CD4-positive, alpha-beta T cell treated with Interleukin-2 at 100 ng/mL for 4 hours (primary cell): ENCODE measurements around the gene KPNA4.
"Not testable (repeated sequence)": the region's sequence is repeated elsewhere in the genome, so short reads cannot be mapped to it uniquely, and the experiment has no call there.

Experiments
- DNase-seq: peaks from one replicate; pipeline ENCODE4 v3.0.0-alpha.2; 2020; ENCODE audit warnings: low spot score

KPNA4 gene, protein sequence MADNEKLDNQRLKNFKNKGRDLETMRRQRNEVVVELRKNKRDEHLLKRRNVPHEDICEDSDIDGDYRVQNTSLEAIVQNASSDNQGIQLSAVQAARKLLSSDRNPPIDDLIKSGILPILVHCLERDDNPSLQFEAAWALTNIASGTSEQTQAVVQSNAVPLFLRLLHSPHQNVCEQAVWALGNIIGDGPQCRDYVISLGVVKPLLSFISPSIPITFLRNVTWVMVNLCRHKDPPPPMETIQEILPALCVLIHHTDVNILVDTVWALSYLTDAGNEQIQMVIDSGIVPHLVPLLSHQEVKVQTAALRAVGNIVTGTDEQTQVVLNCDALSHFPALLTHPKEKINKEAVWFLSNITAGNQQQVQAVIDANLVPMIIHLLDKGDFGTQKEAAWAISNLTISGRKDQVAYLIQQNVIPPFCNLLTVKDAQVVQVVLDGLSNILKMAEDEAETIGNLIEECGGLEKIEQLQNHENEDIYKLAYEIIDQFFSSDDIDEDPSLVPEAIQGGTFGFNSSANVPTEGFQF

DNA sequence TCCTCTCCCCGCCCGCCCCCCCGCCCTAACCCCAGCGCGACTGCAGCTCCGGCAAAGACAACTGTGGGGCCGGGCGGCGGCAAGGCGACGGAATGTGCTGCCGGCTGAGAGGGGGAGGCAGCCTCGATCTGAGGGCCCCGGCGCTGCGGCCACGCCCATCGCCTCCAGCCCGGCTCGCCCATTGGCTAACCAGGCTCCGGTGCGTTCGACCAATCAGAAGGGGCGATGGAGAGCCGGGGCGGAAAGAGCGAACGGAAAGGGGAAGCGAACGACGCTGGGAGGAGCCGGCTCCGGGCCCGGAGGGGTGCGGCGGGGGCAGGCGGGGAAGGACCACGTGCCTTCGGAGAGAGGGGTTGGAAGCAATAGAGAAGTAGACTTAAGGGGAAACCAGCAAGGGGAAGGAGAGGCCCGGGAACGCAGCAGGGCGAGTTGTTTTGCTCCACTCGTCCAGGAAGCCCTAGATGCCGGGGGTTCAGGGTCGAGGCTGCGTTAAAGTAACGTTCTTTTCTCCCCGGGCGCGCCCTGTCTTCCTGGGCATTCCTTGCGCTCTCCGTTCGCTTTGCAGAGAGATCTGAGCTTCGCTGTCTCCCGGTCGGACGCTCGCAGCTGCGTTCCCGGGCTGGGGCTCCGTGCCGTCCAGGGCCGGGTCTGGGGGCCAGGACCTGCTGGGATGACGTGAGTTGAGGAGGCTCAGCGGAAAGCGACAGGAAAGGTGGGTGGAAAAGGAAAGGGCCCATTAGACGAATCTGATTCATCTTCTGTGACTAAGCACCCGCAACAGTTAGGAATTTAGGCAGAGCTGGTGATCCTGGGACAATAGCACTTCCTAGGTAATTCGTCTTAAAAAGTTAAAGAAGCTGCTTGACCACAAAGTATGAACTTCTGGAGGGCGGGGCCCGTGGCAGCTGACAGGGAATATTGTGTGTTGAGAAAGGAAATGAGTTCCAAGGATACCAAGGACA, at the start of gene KPNA4:
TSS of gene KPNA4 (minus strand) at position 130 of the 962 bp plus-strand sequence. CDS start 289 bp downstream, outside the sequence.
- DNase-seq: peak; percentile 97

DNA sequence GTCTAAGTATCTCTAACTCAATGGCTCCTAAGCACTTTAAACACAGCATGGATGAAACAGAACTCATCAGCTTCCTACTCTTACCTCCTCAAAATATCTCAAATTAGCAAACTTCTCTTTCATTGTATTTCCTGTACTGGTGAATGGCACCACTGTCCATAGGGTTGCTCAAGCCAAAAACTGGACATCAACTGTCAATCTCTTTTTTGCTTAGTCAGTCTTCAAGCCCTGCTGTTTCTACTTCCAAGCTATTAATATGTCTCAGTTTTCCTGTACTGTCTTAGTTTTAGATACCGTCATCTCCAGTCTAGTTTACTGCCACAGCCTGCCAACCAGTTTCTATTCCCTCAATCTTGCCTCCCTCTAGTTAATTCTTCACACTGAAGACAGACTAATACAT, 48.3 kb upstream of the KPNA4 start:
- no peak for DNase-seq

DNA sequence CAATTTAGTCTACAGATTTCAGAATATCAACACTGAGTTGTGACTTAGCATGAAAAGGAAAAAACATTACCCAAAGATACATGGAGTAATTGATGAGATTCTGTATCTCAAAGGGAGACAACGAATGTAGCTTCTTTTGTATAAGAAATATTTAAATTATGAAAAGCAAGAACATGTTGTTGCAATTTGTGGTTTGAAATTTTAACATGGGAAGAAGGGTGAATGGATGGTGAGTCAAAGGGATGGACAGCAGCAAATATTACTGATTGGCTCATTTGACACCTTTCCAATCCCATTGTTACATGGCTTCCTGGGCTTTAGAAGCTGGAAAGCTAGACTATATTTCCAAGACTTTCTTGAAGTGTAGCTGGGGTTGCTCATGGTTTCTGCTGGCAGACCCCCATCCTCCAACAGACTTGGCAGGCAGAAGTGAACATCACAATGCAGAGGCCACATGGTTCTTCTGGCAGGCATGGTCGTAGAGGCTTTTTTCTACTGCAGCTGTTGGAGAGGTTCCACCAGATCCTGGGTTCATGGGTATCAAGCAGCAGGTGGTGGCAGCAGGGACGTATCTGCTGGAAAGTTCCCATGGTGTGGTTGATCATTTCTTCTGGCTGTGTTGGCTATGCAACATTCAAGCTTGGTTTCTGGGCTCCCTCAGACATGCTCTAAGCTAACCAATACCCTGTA, 47.2 kb upstream of the KPNA4 start:
- no peak for DNase-seq

DNA sequence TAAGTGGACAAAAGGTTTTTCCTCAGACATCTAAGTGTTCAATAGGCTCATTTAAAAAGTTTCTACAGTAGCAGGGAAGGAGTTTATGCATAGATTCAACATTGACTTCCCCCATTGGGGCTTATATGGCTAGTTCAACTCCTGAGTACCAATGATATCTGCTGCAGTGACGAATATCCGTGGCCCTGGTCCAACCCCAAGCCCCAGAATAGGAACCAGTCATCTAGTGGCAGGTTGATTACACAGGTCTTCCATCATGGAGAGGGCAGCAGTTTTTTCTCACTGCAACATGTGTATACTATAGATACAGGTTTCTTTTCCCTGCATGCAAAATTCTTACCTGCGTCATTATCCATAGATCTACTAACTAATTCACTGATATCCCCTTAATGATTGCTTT, 45.8 kb upstream of the KPNA4 start:
- no peak for DNase-seq

DNA sequence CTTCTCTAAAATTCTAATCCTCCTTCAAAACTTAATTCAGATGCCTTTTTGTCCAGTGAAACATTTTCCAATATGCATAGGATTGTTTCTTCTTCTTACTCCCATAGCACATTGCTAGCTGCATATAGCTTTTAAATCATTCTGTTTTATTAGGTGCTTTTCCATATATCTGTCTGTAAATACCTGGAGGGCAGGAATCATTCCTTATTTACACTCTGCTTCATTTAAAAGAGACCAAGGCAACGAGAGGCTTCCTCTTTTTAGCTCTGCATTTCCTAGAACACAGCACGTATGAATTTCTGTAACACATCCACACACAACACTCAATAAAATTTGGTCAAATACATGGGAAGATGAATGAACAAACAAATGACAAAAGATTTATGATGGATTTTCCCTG, 43.5 kb upstream of the KPNA4 start:
- no peak for DNase-seq

DNA sequence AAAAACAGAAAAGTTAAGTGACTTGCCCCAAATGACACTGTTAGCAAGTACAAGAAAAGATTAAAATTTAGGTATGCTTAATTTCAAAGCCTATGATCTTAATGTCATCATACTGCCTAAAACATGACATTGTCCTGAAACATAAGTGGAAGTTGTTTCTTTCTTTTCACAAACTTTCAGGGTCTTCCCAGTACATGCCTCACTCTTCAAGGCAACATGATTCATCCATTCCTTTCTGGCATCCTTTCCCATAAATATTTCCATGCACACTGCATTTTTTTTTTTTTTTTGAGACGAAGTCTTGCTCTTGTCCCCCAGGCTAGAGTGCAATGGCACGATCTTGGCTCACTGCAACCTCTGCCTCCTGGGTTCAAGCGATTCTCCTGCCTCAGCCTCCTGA, 42.5 kb upstream of the KPNA4 start:
- no peak for DNase-seq

DNA sequence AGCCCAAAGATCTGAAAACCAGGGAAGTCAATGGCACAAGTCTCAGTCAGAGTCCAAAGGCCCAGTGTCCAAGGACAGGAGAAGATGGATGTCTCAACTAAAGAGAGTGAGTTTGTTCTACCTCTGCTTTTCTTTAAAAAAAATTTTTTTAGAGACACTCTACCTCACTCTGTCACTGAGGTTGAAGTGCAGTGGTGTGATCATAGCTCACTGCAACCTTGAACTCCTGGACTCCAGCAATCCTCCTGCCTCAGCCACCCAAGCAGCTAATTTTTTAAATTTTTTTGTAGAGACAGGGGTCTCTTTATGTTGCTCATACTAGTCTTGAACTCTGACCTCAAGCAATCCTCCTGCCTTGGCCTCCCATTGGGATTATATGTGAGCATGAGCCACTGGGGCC, 39.9 kb upstream of the KPNA4 start:
- DNase-seq: no peak

DNA sequence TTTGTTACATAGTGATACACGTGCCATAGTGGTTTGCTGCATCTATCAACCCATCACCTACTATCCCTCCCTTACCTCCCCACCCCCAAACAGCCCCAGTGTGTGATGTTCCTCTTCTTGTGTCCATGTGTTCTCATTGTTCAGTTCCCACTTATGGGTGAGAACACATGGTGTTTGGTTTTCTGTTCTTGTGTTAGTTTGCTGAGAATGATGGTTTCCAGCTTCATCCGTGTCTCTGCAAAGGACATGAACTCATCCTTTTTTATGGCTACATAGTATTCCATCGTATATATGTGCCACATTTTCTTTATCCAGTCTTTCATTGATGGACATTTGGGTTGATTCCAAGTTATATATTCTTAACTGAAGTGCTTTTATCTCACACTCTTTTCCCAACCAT, 38.5 kb upstream of the KPNA4 start:
- not testable (repeated sequence) for DNase-seq

DNA sequence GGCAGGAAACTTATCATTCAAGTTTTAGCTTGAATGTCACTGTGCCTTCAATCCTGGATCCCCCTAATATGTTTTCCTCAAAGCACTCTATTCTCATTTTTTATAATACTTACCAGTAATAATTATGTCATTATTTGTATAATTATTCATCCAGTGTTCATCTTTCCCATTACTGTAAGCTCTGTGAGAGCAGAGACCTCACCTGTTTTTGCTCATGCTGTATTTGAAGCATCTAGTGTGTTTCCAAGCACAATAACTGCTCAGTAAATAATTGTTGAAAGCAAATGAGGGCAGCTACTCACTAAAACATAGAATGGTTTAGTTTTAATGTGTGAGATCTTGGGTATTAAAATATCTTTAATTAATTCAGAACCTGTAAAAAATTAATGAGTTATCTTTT, 36.9 kb upstream of the KPNA4 start:
- no peak for DNase-seq

DNA sequence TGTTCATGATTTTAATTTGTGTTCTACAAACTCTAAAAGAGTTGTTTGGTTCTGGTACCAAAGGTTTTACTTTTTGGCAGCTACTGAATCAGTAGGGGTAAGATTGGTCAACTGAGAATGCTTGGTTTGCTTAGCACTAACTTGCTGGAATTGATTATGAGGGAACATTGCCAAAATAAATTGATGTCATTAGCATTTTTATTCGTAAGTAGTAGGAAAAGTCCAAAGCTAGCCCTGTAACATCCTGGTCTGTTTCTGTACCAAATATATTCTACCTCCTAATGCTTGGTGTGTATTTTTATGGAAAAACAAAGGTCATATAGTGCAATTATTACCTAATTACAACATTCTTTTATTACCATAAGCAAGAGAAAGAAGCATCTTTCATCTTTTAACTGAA, 35.9 kb upstream of the KPNA4 start:
- no peak for DNase-seq

DNA sequence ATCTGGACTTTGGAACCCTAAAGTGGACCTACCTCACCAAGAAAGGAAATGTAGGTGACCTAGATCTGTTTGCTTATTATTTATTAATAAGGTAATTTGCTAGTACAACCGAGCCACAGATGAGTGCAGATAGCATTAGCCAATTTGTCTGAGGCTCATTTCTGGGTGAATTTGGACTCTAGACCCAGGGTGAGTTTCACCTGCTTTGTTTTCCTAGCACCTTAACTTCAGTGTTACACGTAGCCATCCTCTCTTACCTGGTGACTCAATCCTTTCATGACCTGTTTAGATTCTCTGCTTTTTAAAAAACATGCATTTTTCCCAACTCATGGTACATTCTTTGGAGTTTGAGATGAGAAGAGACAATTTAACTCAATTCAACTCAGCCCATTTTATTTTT, 33.5 kb upstream of the KPNA4 start:
- DNase-seq: no peak

DNA sequence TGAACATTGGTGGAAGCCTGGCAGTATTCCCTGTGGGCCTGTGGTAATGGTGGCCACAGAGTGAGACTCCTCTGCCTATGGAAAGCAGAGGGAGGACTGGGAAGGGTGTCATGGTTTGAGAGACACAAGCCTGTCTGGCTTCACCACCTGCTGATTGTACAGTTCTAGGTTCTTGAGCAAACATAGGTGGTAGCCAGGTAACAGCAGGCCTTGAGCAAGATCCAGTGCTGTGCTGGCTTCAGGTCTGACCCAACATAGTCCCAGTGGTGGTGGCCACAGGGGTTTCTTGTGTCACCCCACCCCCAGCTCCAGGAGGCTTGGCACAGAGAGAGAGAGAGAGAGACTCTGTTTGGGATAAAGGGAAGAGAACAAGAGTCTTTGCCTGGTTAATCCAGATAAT, 22.7 kb upstream of the KPNA4 start:
- DNase-seq: no peak

DNA sequence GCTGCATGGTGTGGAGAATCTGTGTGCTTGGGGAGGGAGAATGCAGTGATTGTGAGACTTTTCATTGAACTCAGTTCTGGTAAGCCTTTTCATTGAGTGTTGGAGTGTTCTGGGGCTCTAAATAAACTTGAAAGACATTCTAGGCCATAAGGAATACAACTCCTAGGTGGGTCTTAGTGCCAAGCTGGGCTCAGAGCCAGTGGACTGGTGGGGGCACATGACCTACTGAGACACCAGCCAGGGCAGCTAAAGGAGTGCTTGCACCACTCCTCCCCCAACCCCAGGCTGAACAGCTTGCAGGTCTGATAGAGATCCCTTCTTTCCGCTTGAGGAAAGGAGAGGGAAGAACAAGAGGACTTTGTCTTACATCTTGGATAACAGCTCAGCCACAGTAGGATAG, 21.7 kb upstream of the KPNA4 start:
- DNase-seq: no peak

DNA sequence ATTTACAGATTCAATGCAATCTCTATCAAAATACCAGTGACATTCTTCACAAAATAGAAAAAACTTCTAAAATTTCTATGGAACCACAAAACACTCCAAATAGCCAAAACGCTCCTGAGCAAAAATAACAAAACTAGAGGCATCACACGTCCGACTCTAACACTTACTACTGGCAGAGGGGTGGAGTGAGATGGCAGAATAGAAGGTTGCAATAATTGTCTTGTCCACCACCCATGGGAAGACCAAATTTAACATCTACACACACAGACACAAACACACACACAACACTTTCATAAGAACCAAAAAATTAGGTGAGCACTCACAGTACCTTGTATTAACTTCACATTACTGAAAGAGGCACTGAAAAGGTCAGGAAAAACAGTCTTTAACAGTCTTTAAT, 21.3 kb upstream of the KPNA4 start:
- no peak for DNase-seq

DNA sequence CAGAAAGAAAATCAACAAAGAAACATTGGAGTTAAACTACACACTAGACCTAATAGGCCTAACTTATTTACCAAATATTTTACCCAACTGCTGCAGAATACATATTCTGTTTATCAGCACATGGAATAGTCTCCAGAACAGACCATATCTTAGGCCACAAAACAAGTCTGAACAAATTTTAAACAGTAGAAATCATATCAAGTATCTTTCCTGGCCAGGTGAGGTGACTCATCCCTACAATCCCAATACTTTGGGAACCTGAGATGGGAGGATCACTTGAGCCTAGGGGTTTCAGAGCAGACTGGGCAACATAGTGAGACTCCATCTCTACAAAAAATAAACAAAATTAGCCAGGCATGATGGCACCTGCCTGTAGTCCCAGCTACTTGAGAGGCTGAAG, 18.1 kb upstream of the KPNA4 start:
- no peak for DNase-seq

DNA sequence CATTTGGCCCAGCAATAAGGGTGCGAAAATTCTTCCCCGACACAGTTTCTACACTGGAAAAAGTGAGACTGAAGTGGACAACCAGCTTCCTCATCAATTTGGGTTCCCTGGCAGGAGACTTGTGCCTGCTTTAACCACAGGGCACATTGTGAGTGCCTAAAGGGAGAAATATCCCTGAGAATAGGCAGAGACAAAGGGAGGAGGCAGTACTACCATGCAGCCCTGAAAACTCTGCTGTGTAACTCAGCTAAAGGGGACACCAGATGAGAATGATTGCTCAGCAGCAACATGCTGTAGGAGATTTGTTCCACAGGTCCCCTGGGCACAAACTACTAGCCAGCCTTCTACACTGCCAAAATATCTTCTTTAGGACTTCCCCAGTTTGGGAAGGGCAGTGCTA, 15.6 kb upstream of the KPNA4 start:
- DNase-seq: no peak

DNA sequence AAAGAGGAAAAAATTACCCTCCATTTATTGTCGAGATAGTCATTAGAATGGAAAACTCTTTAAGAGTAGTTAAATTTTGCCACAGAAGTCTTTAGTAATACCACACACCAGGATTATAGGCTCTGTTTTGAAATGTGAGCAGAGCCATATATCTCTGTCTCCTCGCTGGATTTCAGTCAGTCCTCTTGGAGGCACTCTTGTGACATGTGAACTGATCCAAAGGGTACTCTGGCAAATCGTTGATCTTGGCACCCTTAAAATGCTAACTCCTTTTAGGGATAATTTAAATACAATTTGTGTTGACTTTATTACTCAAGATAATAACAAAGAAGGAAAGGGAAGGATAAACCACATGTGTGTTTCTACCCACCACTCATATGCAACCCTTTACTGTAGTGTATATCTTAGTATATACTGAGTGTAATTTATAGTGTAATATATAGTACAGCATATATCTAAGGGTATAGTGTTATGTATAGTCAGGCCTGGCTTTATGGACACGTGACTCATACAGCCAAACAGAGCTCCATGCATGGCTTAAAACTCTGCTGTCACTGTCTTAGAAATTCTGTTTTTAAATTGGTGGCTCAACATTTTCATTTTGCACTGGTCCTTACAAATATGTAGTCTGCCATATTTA, 12.3 kb upstream of the KPNA4 start:
- no peak for DNase-seq

DNA sequence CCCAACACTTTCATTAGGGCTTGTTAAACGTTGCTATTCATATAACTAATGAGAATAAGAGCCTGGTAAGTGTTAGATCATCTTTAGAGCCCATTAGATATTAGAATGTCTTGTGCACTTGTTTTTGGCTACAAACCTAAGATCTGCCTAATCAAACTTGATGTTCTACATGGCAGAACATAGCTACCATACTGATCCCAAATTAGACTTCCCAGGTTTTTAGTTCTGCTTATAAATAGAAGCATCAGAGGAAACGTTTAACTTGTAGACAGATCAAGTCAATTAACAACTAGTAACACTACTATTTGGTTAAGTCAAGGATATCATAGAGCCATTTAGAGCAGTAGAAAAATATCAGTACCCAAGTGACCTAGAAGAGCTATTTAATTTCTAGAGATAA, 11.7 kb upstream of the KPNA4 start:
- DNase-seq: no peak

DNA sequence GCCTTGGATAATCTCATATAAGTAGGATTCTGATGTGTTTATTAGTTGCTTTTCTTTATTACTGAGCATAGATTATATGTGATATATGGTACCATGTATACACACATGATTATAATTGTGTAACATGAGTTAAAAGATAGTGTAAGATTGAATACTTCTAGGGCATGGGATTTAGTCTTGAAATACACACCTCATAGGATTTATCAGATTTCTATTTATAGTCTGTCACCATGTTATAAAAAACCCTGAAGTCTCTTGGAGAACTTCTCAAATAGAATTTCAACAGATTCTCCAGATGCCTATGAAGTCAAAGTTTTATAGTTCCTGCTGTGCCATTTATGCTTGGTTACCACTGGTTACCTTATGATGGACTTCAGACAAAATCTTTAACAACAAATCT, 11.2 kb upstream of the KPNA4 start:
- DNase-seq: no peak

DNA sequence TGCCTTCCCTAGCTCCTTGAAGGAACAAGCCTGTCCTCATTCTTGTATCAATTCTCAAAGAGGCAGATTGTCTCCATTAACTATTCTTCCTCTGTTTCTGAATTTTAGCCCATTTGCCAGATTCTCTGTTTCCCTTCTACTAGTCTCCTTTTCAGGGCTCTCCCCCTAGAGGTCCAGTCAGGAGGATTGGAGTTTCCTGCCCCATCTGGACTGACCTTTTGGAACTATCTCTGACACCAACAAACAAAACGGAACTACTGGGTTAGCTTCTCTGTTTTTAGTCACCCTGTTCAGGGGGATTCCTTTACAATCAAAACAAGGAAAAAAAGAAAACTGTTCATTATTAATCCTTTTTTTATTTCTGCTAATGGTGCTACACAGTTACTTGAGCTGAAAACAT, 10.2 kb upstream of the KPNA4 start:
- DNase-seq: no peak

DNA sequence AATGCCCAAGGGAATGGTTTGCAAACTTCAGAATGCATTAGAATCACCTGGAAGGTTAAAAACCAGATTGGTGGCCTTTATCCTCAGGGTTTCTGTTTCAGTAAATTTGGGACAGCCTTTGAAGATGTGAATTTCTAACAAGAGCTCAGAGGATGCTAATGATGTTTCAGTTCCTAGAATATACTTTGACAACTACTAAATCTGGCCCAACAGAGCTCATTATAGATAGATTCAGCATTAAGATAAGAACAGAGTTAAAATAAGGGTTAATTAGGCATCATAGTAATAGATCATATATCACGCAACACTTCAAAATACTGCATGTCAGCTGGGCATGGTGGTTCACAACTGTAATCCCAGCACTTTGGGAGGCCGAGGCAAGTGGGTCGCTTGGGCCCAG, 9.3 kb upstream of the KPNA4 start:
- DNase-seq: no peak
